Neural progenitor cell (in vitro differentiated cells): ENCODE results near the gene WWOX. TPM values are rescaled to one million over a fixed set of nuclear protein-coding genes. Genes with fewer than 3 reads are reported as not detected.

Experiments used
- DNase-seq: peaks from one replicate; pipeline ENCODE4 v3.0.0-alpha.2; 2016; ENCODE audit warnings: low spot score
- H2AFZ ChIP-seq: fragments of 200-600 bp; sonication (generic); replicated peaks from 2 replicates; pipeline ENCODE4 v1.6.1; 2016; ENCODE audit warnings: antibody characterized with exemption
- H3F3A ChIP-seq: fragments of 200-600 bp; sonication (generic); 2 replicates; pipeline ENCODE4 v1.6.1; 2016; ENCODE audit warnings: antibody characterized with exemption, low read depth
- H3K27ac ChIP-seq: fragments of 200-600 bp; sonication (generic); 2 replicates; pipeline ENCODE4 v1.5.1; 2016; ENCODE audit warnings: mild to moderate bottlenecking
- H3K27me3 ChIP-seq: fragments of 200-600 bp; sonication (generic); 2 replicates; pipeline ENCODE4 v1.6.1; 2016; ENCODE audit warnings: mild to moderate bottlenecking, moderate library complexity
- H3K36me3 ChIP-seq: fragments of 200-600 bp; sonication (generic); 2 replicates; pipeline ENCODE4 v1.5.1; 2016
- H3K4me1 ChIP-seq: fragments of 200-600 bp; sonication (generic); 2 replicates; pipeline ENCODE4 v1.6.1; 2016; ENCODE audit warnings: mixed run types
- H3K4me2 ChIP-seq: fragments of 200-600 bp; sonication (generic); 2 replicates; pipeline ENCODE4 v1.6.1; 2016
- H3K4me3 ChIP-seq: fragments of 200-600 bp; sonication (generic); 2 replicates; pipeline ENCODE4 v1.5.1; 2016
- H3K79me2 ChIP-seq: fragments of 200-600 bp; sonication (generic); 2 replicates; pipeline ENCODE4 v1.6.1; 2016; ENCODE audit warnings: low read depth
- H3K9ac ChIP-seq: fragments of 200-600 bp; sonication (generic); 2 replicates; pipeline ENCODE4 v1.6.1; 2016
- H3K9me3 ChIP-seq: fragments of 200-600 bp; sonication (generic); 2 replicates; pipeline ENCODE4 v1.5.1; 2016; ENCODE audit warnings: low read depth
- H4K20me1 ChIP-seq: fragments of 200-600 bp; sonication (generic); 2 replicates; pipeline ENCODE4 v1.6.1; 2016; ENCODE audit warnings: low read depth
- H3K27ac Mint-ChIP-seq: 3 replicates; pipeline ENCODE4 v1.8.0; 2021; ENCODE audit warnings: mixed read lengths
- H3K27me3 Mint-ChIP-seq: 2 replicates; pipeline ENCODE4 v1.8.0; 2022; ENCODE audit warnings: low read depth, mild to moderate bottlenecking, inconsistent platforms, moderate library complexity, mixed read lengths; ENCODE audit not compliant: insufficient read depth
- H3K36me3 Mint-ChIP-seq: 3 replicates; pipeline ENCODE4 v1.8.0; 2021; ENCODE audit warnings: mixed read lengths
- H3K4me1 Mint-ChIP-seq: 3 replicates; pipeline ENCODE4 v1.8.0; 2021; ENCODE audit warnings: mixed read lengths
- H3K4me3 Mint-ChIP-seq: 3 replicates; pipeline ENCODE4 v1.8.0; 2021; ENCODE audit warnings: mild to moderate bottlenecking, moderate library complexity, mixed read lengths
- H3K9me3 Mint-ChIP-seq: 3 replicates; pipeline ENCODE4 v1.8.0; 2020; ENCODE audit warnings: mixed read lengths
- EZH2 ChIP-seq: fragments of 200-600 bp; sonication (generic); IDR thresholded peaks from 2 replicates; pipeline ENCODE4 v1.6.1; 2017; ENCODE audit warnings: antibody characterized with exemption, mild to moderate bottlenecking, moderate library complexity
- EZH2phosphoT487 ChIP-seq: fragments of 200-600 bp; sonication (generic); IDR thresholded peaks from 2 replicates; pipeline ENCODE4 v1.6.1; 2017; ENCODE audit warnings: antibody characterized with exemption
- total RNA-seq: library from RNA; depleted of rRNA; stranded (reverse); fragments of >200 nt; gene quantifications from 2 replicates; pipeline ENCODE4 v1.2.3, GENCODE V29; 2015; ENCODE audit warnings: low replicate concordance
- TF ChIP-seq, protein P1 (sequence below): fragments of 200-600 bp; sonication (generic); IDR thresholded peaks from 2 replicates; pipeline ENCODE4 v1.5.1; 2017; ENCODE audit warnings: antibody characterized with exemption, mild to moderate bottlenecking

WWOX gene
- total RNA-seq, 1 donor from 2014 or later: 63.7 TPM

DNA sequence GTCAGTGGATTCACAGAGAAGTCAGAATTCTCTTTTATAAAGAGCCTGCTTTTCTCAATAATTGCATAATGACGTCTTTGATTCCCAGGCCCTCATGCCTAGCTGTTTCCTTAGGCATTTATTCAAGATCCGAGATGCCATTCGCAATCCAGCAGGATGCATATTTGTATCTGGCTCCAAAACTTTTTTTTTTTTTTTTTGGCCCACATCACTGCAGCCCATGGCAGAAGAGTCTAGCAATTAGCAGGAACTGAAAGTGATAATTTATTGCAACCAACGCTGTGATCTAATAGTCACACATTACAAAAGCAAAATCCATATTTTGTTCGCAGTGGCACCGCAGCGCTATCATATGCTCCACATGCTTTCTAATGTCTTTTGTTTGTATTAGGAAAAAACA lies 997.7 kb downstream of the WWOX start:
- H3K36me3 ChIP-seq: no peaks in the 10 kb centered on the region
- no peak overlapping the region for H2AFZ ChIP-seq
- H3K4me1 Mint-ChIP-seq: peaks cover 38% of the 10 kb centered on the region
- H3K4me3 Mint-ChIP-seq: no peak overlapping the region
- no peak overlapping the region for H3K4me2 ChIP-seq
- H3K9ac ChIP-seq: no peak overlapping the region
- TF ChIP-seq EZH2phosphoT487 (no peak), EZH2 (no peak)
- H4K20me1 ChIP-seq: no peaks in the 10 kb centered on the region
- no peaks in the 10 kb centered on the region for H3K27me3 ChIP-seq
- no peak overlapping the region for H3K4me3 ChIP-seq
- no peak overlapping the region for H3K27ac ChIP-seq
- H3K9me3 ChIP-seq: no peaks in the 10 kb centered on the region
- no peaks in the 10 kb centered on the region for H3K79me2 ChIP-seq
- peaks cover 3% of the 10 kb centered on the region for H3F3A ChIP-seq
- no peak for DNase-seq
- no peak overlapping the region for H3K27ac Mint-ChIP-seq
- H3K36me3 Mint-ChIP-seq: peaks cover 1% of the 10 kb centered on the region
- peaks cover 43% of the 10 kb centered on the region for H3K4me1 ChIP-seq
- H3K27me3 Mint-ChIP-seq: peaks cover 2% of the 10 kb centered on the region
- no peaks in the 10 kb centered on the region for H3K9me3 Mint-ChIP-seq

DNA sequence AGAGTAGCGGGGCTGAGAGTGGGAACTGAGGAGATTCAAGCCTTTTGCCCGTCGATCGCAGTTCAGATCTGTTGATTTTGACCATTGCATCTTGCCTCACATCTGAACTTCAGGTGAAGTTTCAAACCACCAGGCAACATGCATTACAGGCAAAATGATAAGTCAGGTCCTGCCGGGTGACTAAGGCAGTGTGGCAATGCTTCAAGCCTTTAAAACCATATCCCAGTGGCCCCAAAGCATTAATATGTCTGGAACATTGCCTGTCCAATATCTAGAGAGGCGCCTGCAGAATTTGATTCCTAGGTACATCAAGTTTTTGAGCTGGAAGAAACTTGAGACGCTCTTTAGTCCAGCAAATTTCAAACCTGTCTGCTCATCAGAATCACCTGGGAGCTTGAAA lies 998.3 kb downstream of the WWOX start:
- Histone ChIP-seq H3K79me2 (no peaks in the 10 kb centered on the region), H3K4me2 (no peak overlapping the region), H2AFZ (no peak overlapping the region), H3K4me3 (no peak overlapping the region), H3F3A (peaks cover 3% of the 10 kb centered on the region), H3K9me3 (no peaks in the 10 kb centered on the region), H3K27me3 (no peaks in the 10 kb centered on the region), H3K4me1 (peaks cover 43% of the 10 kb centered on the region), H3K36me3 (no peaks in the 10 kb centered on the region), H3K27ac (no peak overlapping the region), H3K9ac (no peak overlapping the region), H4K20me1 (no peaks in the 10 kb centered on the region)
- DNase-seq: no peak
- no peaks in the 10 kb centered on the region for H3K9me3 Mint-ChIP-seq
- peaks cover 38% of the 10 kb centered on the region for H3K4me1 Mint-ChIP-seq
- peaks cover 1% of the 10 kb centered on the region for H3K36me3 Mint-ChIP-seq
- no peak overlapping the region for H3K4me3 Mint-ChIP-seq
- H3K27me3 Mint-ChIP-seq: peaks cover 2% of the 10 kb centered on the region
- H3K27ac Mint-ChIP-seq: no peak overlapping the region
- TF ChIP-seq EZH2: no peak
- no peak for TF ChIP-seq EZH2phosphoT487
- TF ChIP-seq, protein P1, sequence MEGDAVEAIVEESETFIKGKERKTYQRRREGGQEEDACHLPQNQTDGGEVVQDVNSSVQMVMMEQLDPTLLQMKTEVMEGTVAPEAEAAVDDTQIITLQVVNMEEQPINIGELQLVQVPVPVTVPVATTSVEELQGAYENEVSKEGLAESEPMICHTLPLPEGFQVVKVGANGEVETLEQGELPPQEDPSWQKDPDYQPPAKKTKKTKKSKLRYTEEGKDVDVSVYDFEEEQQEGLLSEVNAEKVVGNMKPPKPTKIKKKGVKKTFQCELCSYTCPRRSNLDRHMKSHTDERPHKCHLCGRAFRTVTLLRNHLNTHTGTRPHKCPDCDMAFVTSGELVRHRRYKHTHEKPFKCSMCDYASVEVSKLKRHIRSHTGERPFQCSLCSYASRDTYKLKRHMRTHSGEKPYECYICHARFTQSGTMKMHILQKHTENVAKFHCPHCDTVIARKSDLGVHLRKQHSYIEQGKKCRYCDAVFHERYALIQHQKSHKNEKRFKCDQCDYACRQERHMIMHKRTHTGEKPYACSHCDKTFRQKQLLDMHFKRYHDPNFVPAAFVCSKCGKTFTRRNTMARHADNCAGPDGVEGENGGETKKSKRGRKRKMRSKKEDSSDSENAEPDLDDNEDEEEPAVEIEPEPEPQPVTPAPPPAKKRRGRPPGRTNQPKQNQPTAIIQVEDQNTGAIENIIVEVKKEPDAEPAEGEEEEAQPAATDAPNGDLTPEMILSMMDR: no peak

DNA sequence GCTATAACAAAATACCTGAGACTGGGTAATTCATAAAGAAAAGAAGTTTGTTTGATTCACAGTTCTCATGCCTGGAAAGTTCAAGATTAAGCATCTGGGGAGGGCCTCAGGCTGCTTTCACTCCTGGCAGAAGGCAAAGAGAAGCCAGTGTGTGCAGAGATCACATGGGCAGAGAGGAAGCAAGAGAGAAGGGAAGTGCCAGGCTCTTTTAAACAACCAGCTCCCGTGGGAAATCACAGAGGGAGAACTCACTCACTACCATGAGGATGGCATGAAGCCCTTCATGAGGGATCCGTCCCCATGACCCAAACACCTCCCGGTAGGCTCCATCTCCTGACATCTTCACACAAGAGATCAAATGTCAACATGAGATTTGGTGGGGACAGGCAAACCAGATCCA lies 999.5 kb downstream of the WWOX start:
- Mint-ChIP-seq H3K4me3 (no peak overlapping the region), H3K27me3 (peaks cover 2% of the 10 kb centered on the region), H3K9me3 (no peaks in the 10 kb centered on the region), H3K27ac (no peak overlapping the region), H3K36me3 (peaks cover 1% of the 10 kb centered on the region), H3K4me1 (peaks cover 40% of the 10 kb centered on the region)
- no peaks in the 10 kb centered on the region for H3K27me3 ChIP-seq
- no peaks in the 10 kb centered on the region for H3K9me3 ChIP-seq
- H3K4me2 ChIP-seq: no peak overlapping the region
- H3K27ac ChIP-seq: no peak overlapping the region
- H3K4me3 ChIP-seq: no peak overlapping the region
- H3F3A ChIP-seq: peaks cover 3% of the 10 kb centered on the region
- no peak overlapping the region for H2AFZ ChIP-seq
- peaks cover 48% of the 10 kb centered on the region for H3K4me1 ChIP-seq
- DNase-seq: no peak
- TF ChIP-seq EZH2 (no peak), EZH2phosphoT487 (no peak)
- TF ChIP-seq, protein P1: no peak
- no peak overlapping the region for H3K9ac ChIP-seq
- no peaks in the 10 kb centered on the region for H3K79me2 ChIP-seq
- no peaks in the 10 kb centered on the region for H4K20me1 ChIP-seq
- no peaks in the 10 kb centered on the region for H3K36me3 ChIP-seq

DNA sequence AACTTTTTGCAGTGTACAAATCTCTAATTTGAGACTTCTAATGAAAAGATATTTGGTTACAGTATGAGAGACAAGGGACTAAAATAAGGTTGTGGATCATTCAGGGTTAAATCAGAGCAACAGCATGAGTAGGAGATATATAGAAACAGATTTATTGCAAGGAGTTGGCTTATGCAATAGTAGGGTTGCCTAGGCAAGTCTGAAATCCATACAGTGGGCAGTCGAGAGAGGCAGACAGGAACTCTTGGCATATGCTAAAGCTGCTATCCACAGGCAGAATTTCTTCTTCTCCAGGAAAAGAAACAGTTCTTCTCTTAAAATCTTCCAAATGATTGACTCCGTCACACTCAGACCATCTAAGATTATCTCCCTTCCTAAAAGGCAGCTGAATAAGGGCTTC lies 1000.3 kb downstream of the WWOX start:
- H3K9ac ChIP-seq: no peak overlapping the region
- no peaks in the 10 kb centered on the region for H3K27me3 ChIP-seq
- H3K4me3 Mint-ChIP-seq: no peak overlapping the region

More for the DNA sequence above, 1000.3 kb downstream of the WWOX start:
- Histone ChIP-seq H3K4me3 (no peak overlapping the region), H3F3A (peaks cover 8% of the 10 kb centered on the region), H3K36me3 (no peaks in the 10 kb centered on the region), H2AFZ (no peak overlapping the region), H3K4me1 (peaks cover 56% of the 10 kb centered on the region), H3K4me2 (no peak overlapping the region), H4K20me1 (no peaks in the 10 kb centered on the region), H3K79me2 (no peaks in the 10 kb centered on the region), H3K9me3 (no peaks in the 10 kb centered on the region), H3K27ac (no peak overlapping the region)
- Mint-ChIP-seq H3K4me1 (peaks cover 46% of the 10 kb centered on the region), H3K27ac (no peak overlapping the region), H3K36me3 (peaks cover 1% of the 10 kb centered on the region), H3K9me3 (no peaks in the 10 kb centered on the region), H3K27me3 (peaks cover 2% of the 10 kb centered on the region)
- no peak for TF ChIP-seq EZH2
- TF ChIP-seq EZH2phosphoT487: no peak
- TF ChIP-seq, protein P1: no peak
- DNase-seq: no peak
